SU-DHL-6 (cell line): ENCODE measurements around the gene ABCB8.

Experiments
- H2AFZ ChIP-seq: fragments of 200-600 bp; sonication (generic); 2 replicates; pipeline ENCODE4 v1.6.1; 2014; ENCODE audit warnings: low read depth, mild to moderate bottlenecking, moderate library complexity, mixed read lengths, antibody characterized with exemption, low read length; ENCODE audit not compliant: severe bottlenecking
- H3F3A ChIP-seq: fragments of 200-600 bp; shearing (Covaris generic); 2 replicates; pipeline ENCODE4 v1.6.0; 2016; ENCODE audit warnings: antibody characterized with exemption, mild to moderate bottlenecking; ENCODE audit not compliant: insufficient read depth
- H3K27ac ChIP-seq: fragments of 200-600 bp; sonication (generic); 2 replicates; pipeline ENCODE4 v1.5.1; 2016; ENCODE audit warnings: low read depth, mild to moderate bottlenecking, low read length, moderate library complexity, mixed read lengths
- H3K27me3 ChIP-seq: fragments of 200-600 bp; sonication (generic), shearing (Covaris generic); 2 replicates; pipeline ENCODE4 v1.6.0; 2014; ENCODE audit warnings: mild to moderate bottlenecking, low read length
- H3K36me3 ChIP-seq: fragments of 200-600 bp; sonication (generic); 2 replicates; pipeline ENCODE4 v1.6.1; 2014; ENCODE audit warnings: mild to moderate bottlenecking, low read length, mixed read lengths
- H3K4me2 ChIP-seq: fragments of 300-600, 200-600 bp; shearing (Covaris generic), sonication (generic); 2 replicates; pipeline ENCODE4 v1.6.0; 2014; ENCODE audit warnings: low read length, low read depth, mild to moderate bottlenecking; ENCODE audit not compliant: poor library complexity, severe bottlenecking
- H3K4me3 ChIP-seq: fragments of 200-600 bp; sonication (generic); 2 replicates; pipeline ENCODE4 v1.5.1; 2014; ENCODE audit warnings: antibody characterized with exemption, low read length, mild to moderate bottlenecking, mixed read lengths; ENCODE audit not compliant: insufficient read depth, poor library complexity, severe bottlenecking
- H3K79me2 ChIP-seq: fragments of 200-600 bp; sonication (generic); 2 replicates; pipeline ENCODE4 v1.6.1; 2014; ENCODE audit warnings: mild to moderate bottlenecking, low read length, moderate library complexity; ENCODE audit not compliant: insufficient read depth
- H3K9ac ChIP-seq: fragments of 200-600 bp; sonication (generic); 2 replicates; pipeline ENCODE4 v1.7.0; 2014; ENCODE audit warnings: mild to moderate bottlenecking, low read length
- H3K9me2 ChIP-seq: fragments of 200-600 bp; sonication (generic); replicated peaks from 2 replicates; pipeline ENCODE4 v1.6.1; 2014; ENCODE audit warnings: low read length; ENCODE audit not compliant: insufficient read depth
- H3K9me3 ChIP-seq: fragments of 200-600 bp; sonication (generic); 2 replicates; pipeline ENCODE4 v1.6.1; 2014; ENCODE audit warnings: low read length, mixed read lengths; ENCODE audit not compliant: insufficient read depth
- H4K20me1 ChIP-seq: fragments of 200-600 bp; sonication (generic); 2 replicates; pipeline ENCODE4 v1.6.1; 2014; ENCODE audit warnings: low read depth, mild to moderate bottlenecking, antibody characterized with exemption, low read length, moderate library complexity, mixed read lengths
- EZH2phosphoT487 ChIP-seq: fragments of 200-600 bp; sonication (generic), shearing (Covaris generic); conservative IDR thresholded peaks from 2 replicates; pipeline ENCODE4 v1.6.1; 2018; ENCODE audit warnings: mild to moderate bottlenecking, antibody characterized with exemption, low read length, moderate library complexity, mixed read lengths
- TF ChIP-seq, protein P1 (sequence below): fragments of 200-600 bp; sonication (generic); IDR thresholded peaks from one replicate; pipeline ENCODE4 v1.5.1; 2017; ENCODE audit warnings: antibody characterized with exemption, mild to moderate bottlenecking, low read length, moderate library complexity; ENCODE audit not compliant: insufficient read depth, poor library complexity, severe bottlenecking

The ABCB8 gene

DNA sequence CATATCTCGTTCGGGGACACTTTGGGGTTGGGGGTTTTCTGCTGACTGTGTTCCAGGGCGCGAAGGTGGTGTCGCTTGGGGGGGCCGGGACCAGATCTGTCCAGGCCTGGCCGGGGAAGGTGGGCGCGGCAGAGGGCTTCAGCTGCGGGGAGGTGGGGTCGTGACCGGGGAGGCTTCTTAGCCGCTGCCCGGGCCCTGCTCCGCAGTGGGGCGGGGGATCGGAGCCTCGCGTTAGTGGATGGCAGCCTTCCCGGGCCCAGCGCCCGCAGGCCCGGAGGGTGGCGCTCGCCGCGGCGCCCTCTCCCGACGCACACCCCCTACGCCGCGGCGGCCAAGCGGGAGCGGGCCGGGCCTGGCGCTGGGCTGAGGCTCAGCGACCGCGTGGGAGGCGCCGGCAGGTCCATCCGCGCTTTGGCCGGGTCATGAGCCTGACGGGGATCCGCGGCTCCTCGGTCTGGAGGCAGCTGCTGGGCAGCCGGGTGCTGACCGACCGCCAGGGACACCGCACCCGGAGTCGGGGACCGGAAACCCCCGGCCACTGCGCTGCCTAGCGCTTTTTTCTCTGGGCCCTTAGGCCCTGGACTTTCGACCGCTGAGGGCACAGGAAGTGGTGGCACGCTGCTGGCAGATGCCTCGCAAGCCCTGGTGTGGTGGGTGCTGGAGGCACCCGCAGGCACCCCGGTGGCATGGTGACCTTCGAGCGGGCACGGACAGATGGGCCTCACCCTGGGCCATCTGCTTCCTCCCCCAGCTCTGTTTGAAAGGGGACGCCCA, 59.2 kb downstream of the ABCB8 start:
- Histone ChIP-seq H3K9me3 (no peaks in the 10 kb centered on the region), H3K36me3 (no peaks in the 10 kb centered on the region), H3K27me3 (no peaks in the 10 kb centered on the region), H3K9me2 (no peaks in the 10 kb centered on the region), H3F3A (0 out of 2 replicates have a peak, but pooled peaks cover 5% of the 10 kb centered on the region), H3K4me2 (peak overlapping the region; percentile 49), H4K20me1 (no peaks in the 10 kb centered on the region), H3K27ac (no peak overlapping the region), H3K4me3 (no peak overlapping the region), H3K79me2 (peaks cover 7% of the 10 kb centered on the region), H3K9ac (no peak overlapping the region), H2AFZ (no peak overlapping the region)
- TF ChIP-seq, protein P1, sequence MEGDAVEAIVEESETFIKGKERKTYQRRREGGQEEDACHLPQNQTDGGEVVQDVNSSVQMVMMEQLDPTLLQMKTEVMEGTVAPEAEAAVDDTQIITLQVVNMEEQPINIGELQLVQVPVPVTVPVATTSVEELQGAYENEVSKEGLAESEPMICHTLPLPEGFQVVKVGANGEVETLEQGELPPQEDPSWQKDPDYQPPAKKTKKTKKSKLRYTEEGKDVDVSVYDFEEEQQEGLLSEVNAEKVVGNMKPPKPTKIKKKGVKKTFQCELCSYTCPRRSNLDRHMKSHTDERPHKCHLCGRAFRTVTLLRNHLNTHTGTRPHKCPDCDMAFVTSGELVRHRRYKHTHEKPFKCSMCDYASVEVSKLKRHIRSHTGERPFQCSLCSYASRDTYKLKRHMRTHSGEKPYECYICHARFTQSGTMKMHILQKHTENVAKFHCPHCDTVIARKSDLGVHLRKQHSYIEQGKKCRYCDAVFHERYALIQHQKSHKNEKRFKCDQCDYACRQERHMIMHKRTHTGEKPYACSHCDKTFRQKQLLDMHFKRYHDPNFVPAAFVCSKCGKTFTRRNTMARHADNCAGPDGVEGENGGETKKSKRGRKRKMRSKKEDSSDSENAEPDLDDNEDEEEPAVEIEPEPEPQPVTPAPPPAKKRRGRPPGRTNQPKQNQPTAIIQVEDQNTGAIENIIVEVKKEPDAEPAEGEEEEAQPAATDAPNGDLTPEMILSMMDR, result peak; percentile 8
- no peak for TF ChIP-seq EZH2phosphoT487

DNA sequence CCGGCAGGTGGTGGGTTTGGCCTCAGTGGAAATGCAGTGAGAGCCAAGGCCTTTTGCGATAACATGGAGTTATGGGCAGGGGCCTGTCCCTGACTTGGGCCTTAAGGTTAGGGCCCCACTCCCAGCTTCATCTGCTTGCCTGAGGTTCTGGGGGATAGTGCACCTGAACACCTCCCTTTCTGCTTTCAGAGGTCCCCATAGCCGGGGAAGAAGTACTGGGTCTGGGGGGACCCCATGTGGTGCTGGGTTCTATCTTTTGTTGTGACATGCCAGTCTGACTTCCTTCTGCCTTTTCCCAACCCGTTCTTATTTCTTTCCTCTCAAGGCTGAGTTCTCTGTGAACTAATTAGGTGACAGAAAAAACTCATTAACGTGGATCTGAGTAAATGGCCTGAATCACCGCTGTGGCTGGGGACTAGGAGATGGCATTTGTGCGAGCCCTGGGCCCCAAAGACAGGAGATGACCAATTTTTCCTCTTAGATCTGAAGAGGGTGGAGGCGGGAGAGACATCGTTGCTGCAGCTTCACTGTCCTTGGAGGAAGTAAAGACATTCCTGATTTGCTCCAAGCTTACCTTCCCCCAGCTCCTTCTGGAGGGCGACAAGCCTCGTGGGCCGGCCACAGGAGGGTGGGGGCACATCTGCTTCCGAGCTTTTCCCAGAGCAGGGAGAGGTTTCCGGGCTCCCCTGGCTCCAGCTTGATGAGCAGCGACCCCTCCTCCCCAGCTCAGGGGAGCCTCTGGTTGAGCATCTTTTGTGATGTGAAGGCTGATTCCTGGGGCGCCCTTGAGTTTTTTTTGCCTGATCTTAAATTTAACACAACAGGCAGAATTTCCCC, 60.0 kb downstream of the ABCB8 start:
- Histone ChIP-seq H3K36me3 (no peaks in the 10 kb centered on the region), H3K4me2 (no peak overlapping the region), H3K27ac (no peak overlapping the region), H3K9ac (no peak overlapping the region), H3K9me2 (no peaks in the 10 kb centered on the region), H3K4me3 (no peak overlapping the region), H3K27me3 (no peaks in the 10 kb centered on the region), H3F3A (0 out of 2 replicates have a peak, but pooled peaks cover 5% of the 10 kb centered on the region), H4K20me1 (no peaks in the 10 kb centered on the region), H3K79me2 (no peaks in the 10 kb centered on the region), H3K9me3 (no peaks in the 10 kb centered on the region), H2AFZ (no peak overlapping the region)
- TF ChIP-seq EZH2phosphoT487, result no peak
- TF ChIP-seq, protein P1, result no peak

DNA sequence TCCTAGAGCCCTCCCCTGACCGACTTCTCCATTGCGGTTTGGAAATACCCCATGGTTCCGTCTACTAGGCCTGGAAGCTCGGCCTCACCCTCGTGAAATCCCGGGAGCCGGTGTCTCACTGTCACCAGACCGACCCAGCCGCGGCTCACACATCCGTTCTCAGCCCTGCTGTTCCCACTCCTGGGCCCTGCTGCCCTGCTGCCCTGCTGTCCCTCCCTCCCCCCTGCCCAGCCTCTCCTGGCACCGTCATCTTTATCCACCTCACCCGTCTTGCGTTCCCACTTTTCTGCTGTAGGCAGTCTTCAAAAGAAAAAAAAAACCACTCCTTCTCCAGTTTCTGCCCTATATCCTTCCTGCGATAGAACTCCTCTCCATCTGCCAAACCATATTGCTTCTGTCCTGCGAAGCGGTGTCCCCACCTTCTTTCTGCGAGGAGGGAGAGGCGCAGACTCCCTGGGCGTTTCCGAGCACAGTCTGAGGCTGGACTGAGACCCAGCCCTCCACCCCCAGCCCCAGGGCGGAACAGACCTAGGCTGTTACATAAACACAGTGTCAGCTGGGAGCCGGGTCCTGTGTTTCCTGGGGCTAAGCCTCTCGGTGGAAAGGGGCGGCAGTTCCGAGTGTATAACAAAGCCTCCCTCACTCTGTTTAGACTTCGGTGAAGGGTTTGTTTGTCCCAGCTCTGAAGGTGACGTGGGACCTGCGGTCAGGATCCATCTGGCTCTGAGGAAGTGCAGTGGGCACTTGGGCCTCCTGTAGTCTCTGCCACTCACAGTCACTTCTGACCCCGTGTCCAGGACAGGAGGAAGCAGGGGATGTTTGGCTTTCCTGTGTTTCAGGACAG, 60.8 kb downstream of the ABCB8 start:
- Histone ChIP-seq H3K27ac (no peak overlapping the region), H3K36me3 (no peaks in the 10 kb centered on the region), H3K79me2 (no peaks in the 10 kb centered on the region), H3K4me2 (no peak overlapping the region), H3F3A (0 out of 2 replicates have a peak, but pooled peaks cover 5% of the 10 kb centered on the region), H3K9me2 (no peaks in the 10 kb centered on the region), H2AFZ (no peak overlapping the region), H3K9ac (no peak overlapping the region), H4K20me1 (no peaks in the 10 kb centered on the region), H3K4me3 (no peak overlapping the region), H3K9me3 (no peaks in the 10 kb centered on the region), H3K27me3 (no peaks in the 10 kb centered on the region)
- TF ChIP-seq, protein P1, result no peak
- no peak for TF ChIP-seq EZH2phosphoT487
